Smooth muscle cell (in vitro differentiated cells): ENCODE measurements around the gene SH3BP5L. TPM values are rescaled to one million over a fixed set of nuclear protein-coding genes. Genes with fewer than 3 reads are reported as not detected.

ENCODE experiments used
- DNase-seq: peaks from one replicate; lab custom pipeline; 2025; ENCODE audit not compliant: unreplicated experiment; lab: John Stamatoyannopoulos, UW
- H2AFZ ChIP-seq: fragments of 200-600 bp; sonication (generic); 2 replicates; pipeline ENCODE4 v1.6.0; 2016; ENCODE audit warnings: antibody characterized with exemption, low read depth, mild to moderate bottlenecking
- H3F3A ChIP-seq: fragments of 200-600 bp; sonication (generic); 2 replicates; pipeline ENCODE4 v1.6.0; 2017; ENCODE audit warnings: antibody characterized with exemption, low read depth
- H3K27ac ChIP-seq: fragments of 200-600 bp; sonication (generic); 2 replicates; pipeline ENCODE4 v1.5.1; 2016; ENCODE audit warnings: low read depth, mild to moderate bottlenecking
- H3K27me3 ChIP-seq: fragments of 200-600 bp; sonication (generic); 2 replicates; pipeline ENCODE4 v1.6.1; 2016; ENCODE audit warnings: low read depth, mild to moderate bottlenecking
- H3K36me3 ChIP-seq: fragments of 200-600 bp; sonication (generic); 2 replicates; pipeline ENCODE4 v1.5.1; 2016; ENCODE audit warnings: low read depth
- H3K4me1 ChIP-seq: fragments of 200-600 bp; sonication (generic); 2 replicates; pipeline ENCODE4 v1.5.1; 2016; ENCODE audit warnings: low read depth
- H3K4me2 ChIP-seq: fragments of 200-600 bp; sonication (generic); 2 replicates; pipeline ENCODE4 v1.6.0; 2016; ENCODE audit warnings: mild to moderate bottlenecking
- H3K4me3 ChIP-seq: fragments of 200-600 bp; sonication (generic); 2 replicates; pipeline ENCODE4 v1.5.1; 2016; ENCODE audit warnings: mild to moderate bottlenecking
- H3K79me2 ChIP-seq: fragments of 200-600 bp; sonication (generic); 2 replicates; pipeline ENCODE4 v1.6.0; 2016; ENCODE audit warnings: low read depth, mild to moderate bottlenecking
- H3K9ac ChIP-seq: fragments of 200-600 bp; sonication (generic); 2 replicates; pipeline ENCODE4 v1.6.0; 2016; ENCODE audit warnings: low read depth
- H3K9me3 ChIP-seq: fragments of 200-600 bp; sonication (generic); replicated peaks from 2 replicates; pipeline ENCODE4 v1.5.1; 2016; ENCODE audit warnings: low read depth
- H4K20me1 ChIP-seq: fragments of 200-600 bp; sonication (generic); 2 replicates; pipeline ENCODE4 v1.6.0; 2016; ENCODE audit warnings: low read depth
- CTCF ChIP-seq: fragments of 200-600 bp; sonication (generic); IDR thresholded peaks from 2 replicates; pipeline ENCODE4 v1.5.1; 2017; ENCODE audit warnings: borderline replicate concordance, mild to moderate bottlenecking, antibody characterized with exemption; ENCODE audit not compliant: insufficient read depth, poor library complexity, severe bottlenecking
- WGBS: methylation state at CpG from one replicate; pipeline ENCODE4 v1.1.7; 2016; ENCODE audit warnings: low lambda C conversion rate; 5-methylcytosine and 5-hydroxymethylcytosine counted together
- polyA plus RNA-seq: library from polyadenylated mRNA; unstranded; fragments of >200 nt; fragmentation: Nextera tagmentation; extraction: Ambion mirVana; gene quantifications from 2 replicates; pipeline ENCODE4 v1.2.1, GENCODE V29; 2016
- total RNA-seq: library from RNA; depleted of rRNA; stranded (reverse); fragments of >200 nt; gene quantifications from 2 replicates; pipeline ENCODE4 v1.2.3, GENCODE V29; 2014

Gene SH3BP5L
- total and polyA plus RNA-seq, 2 experiments from 2014 or later = 7.4 to 18.6 TPM

DNA sequence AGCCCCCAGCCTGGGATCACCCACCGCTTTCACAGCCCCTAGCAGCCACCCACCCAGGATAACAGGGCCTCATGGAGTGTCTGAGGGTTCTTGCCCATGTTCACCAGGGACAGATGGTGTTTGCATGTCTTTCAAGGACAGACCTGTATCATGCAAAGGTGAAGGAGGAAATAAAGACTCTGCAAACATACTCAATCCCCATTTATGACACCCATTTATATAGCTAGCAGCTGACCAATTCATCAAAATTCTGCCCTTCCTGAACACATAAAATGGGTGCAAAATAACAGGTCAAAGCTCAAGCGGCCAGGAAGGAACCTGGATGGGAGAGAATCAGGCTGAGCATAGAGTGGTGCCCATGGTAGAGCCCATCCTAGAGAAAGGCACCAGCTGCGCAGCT, 37.4 kb downstream of the SH3BP5L start:
- no peak for TF ChIP-seq CTCF
- no peaks in the 10 kb centered on the region for H3K27me3 ChIP-seq
- no peaks in the 10 kb centered on the region for H4K20me1 ChIP-seq
- no peak overlapping the region for H3K4me3 ChIP-seq
- H3K79me2 ChIP-seq = no peaks in the 10 kb centered on the region
- H3K9me3 ChIP-seq = no peaks in the 10 kb centered on the region
- no peaks in the 10 kb centered on the region for H3K4me1 ChIP-seq
- H2AFZ ChIP-seq = no peak overlapping the region
- no peak overlapping the region for H3K9ac ChIP-seq
- no peak for DNase-seq
- H3K4me2 ChIP-seq = no peak overlapping the region
- WGBS = 50% methylated on average over 3 of the region's 3 CpGs
- H3K27ac ChIP-seq = no peak overlapping the region
- H3K36me3 ChIP-seq = no peaks in the 10 kb centered on the region
- H3F3A ChIP-seq = no peaks in the 10 kb centered on the region

DNA sequence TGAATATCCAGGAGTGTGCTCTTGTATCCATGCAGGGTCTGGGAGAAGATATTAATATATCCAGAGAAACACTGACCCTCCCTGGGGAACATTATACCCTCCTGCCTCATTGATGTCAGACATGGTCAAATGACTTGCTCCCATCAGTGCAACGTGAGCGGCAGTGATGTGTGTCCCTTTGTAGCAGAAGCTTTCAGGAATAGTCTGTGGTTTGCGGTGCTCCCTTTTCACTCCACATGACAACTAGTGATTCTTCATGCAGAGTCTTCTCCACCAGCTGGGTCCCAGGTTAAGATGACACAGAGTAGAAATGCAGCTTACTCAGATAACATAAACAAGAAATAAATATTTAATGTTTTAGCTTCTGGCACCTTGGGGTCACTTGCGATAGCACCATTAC, 38.3 kb downstream of the SH3BP5L start:
- 81% methylated on average over 4 of the region's 4 CpGs for WGBS
- no peaks in the 10 kb centered on the region for H3K36me3 ChIP-seq
- H4K20me1 ChIP-seq = no peaks in the 10 kb centered on the region
- no peak overlapping the region for H3K4me3 ChIP-seq
- H3K4me1 ChIP-seq = no peaks in the 10 kb centered on the region
- H3K4me2 ChIP-seq = no peak overlapping the region
- H3K9ac ChIP-seq = no peak overlapping the region
- H2AFZ ChIP-seq = no peak overlapping the region
- no peak for TF ChIP-seq CTCF
- no peaks in the 10 kb centered on the region for H3F3A ChIP-seq
- H3K27me3 ChIP-seq = no peaks in the 10 kb centered on the region
- no peak for DNase-seq
- no peaks in the 10 kb centered on the region for H3K79me2 ChIP-seq
- H3K9me3 ChIP-seq = no peaks in the 10 kb centered on the region
- H3K27ac ChIP-seq = no peak overlapping the region

- 76% methylated on average over 3 of the region's 3 CpGs for WGBS
- Histone ChIP-seq H3K4me1 (no peaks in the 10 kb centered on the region), H2AFZ (no peak overlapping the region), H4K20me1 (no peaks in the 10 kb centered on the region), H3F3A (no peaks in the 10 kb centered on the region), H3K27ac (no peak overlapping the region), H3K36me3 (no peaks in the 10 kb centered on the region), H3K9me3 (no peaks in the 10 kb centered on the region), H3K4me3 (no peak overlapping the region), H3K9ac (no peak overlapping the region), H3K4me2 (no peak overlapping the region), H3K79me2 (no peaks in the 10 kb centered on the region), H3K27me3 (no peaks in the 10 kb centered on the region)
- TF ChIP-seq CTCF = no peak
- no peak for DNase-seq
Observed at GRCh38 chr1:248786156-248786555, 39.6 kb downstream of the SH3BP5L start.

DNA sequence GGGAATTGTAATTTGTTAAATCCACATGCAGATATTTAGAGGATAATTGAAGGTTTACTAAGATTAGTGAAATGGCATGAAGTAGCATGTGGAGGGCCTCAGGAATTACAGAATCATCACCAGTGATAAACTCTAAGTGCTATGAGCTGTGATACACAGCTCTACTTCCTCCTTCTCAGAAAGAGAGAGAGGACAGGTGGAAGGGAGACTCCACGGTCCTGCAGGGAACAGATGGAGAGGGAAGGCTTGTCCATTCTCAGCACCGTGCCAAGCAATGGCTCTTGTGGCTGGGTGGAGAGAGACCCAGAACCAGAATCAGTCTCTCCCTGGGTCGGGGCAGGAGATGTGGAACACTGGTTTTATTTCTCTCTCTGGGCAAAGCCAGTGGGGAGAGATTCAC, 42.3 kb downstream of the SH3BP5L start:
- no peaks in the 10 kb centered on the region for H3K36me3 ChIP-seq
- no peak overlapping the region for H3K27ac ChIP-seq
- WGBS = 65% methylated on average over 3 of the region's 3 CpGs
- H2AFZ ChIP-seq = no peak overlapping the region
- H3F3A ChIP-seq = no peaks in the 10 kb centered on the region
- no peaks in the 10 kb centered on the region for H3K79me2 ChIP-seq
- DNase-seq = no peak
- H3K27me3 ChIP-seq = no peaks in the 10 kb centered on the region
- H3K4me2 ChIP-seq = no peak overlapping the region
- no peaks in the 10 kb centered on the region for H4K20me1 ChIP-seq
- no peaks in the 10 kb centered on the region for H3K4me1 ChIP-seq
- no peaks in the 10 kb centered on the region for H3K9me3 ChIP-seq
- no peak overlapping the region for H3K4me3 ChIP-seq
- no peak for TF ChIP-seq CTCF
- H3K9ac ChIP-seq = no peak overlapping the region
